ENCODE results near the gene PRRT1B. TPM values are rescaled to one million over a fixed set of nuclear protein-coding genes. Genes with fewer than 3 reads are reported as not detected.

PRRT1B gene
- total and polyA plus RNA-seq, 2 donors (not counting 1 experiment from before 2014, with no cell fraction given) = not detected

DNA sequence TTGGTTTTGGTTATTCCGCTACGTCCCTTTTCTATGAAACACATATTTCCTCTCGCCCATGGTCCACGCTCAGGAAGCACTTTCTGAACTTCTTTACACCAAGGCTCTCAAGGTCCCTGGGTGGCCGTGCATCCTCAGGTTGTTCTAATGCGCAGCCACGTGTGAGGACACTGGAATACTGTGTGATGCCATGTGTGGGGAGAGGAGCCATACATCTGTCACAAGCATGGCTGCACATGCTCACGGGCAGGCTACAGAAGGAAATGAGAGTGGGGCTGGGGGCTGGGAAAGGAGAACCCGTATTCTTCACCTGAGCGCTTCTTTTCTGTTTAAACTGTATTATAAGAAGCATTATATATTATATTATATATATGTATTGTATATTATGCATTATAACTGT is 36.7 kb downstream of the PRRT1B start:
- H3K36me3 ChIP-seq (ENCODE audit: control insufficient read depth, insufficient read depth, low read length) = peaks cover 15% of the 10 kb centered on the region
- DNase-seq (ENCODE audit: low read depth in 2 of 2) = no peak
- H3K4me2 ChIP-seq (ENCODE audit: extremely low read depth, insufficient read depth, low read length) = no peak overlapping the region
- no peaks in the 10 kb centered on the region for H3K9me3 ChIP-seq (ENCODE audit: control insufficient read depth, insufficient read depth, low read depth, low read length)
- H3K27me3 ChIP-seq (ENCODE audit: control insufficient read depth, insufficient read depth, low read length) = no peaks in the 10 kb centered on the region
- no peaks in the 10 kb centered on the region for H3K4me1 ChIP-seq (ENCODE audit: control insufficient read depth, extremely low read depth, insufficient read depth, low read length)
- no peak overlapping the region for H3K27ac ChIP-seq (ENCODE audit: insufficient read depth, low read length)
- H3K9ac ChIP-seq (ENCODE audit: insufficient read depth, low read length) = no peak overlapping the region
- H3K4me3 ChIP-seq (replicated peaks in 1 of 4; ENCODE audit: control extremely low read depth in 1 of 4, insufficient read depth in 1 of 4, low read depth in 3 of 4, low read length in 4 of 4) = no peak overlapping the region
- no peak for TF ChIP-seq CTCF (conservative IDR thresholded peaks at IDR 0.05 in 1 of 2, IDR thresholded peaks at IDR 0.05 in 1 of 2; ENCODE audit: low read depth in 1 of 2, low read length in 2 of 2)
- no peak for TF ChIP-seq EZH2 (IDR thresholded peaks at IDR 0.05; ENCODE audit: low read length, missing control alignments)
- no peaks in the 10 kb centered on the region for H4K20me1 ChIP-seq (ENCODE audit: control insufficient read depth, extremely low read depth, insufficient read depth, low read length)
- H3K79me2 ChIP-seq (ENCODE audit: control insufficient read depth, insufficient read depth, low read length) = no peaks in the 10 kb centered on the region
- no peak overlapping the region for H2AFZ ChIP-seq (ENCODE audit: low read length)

DNA sequence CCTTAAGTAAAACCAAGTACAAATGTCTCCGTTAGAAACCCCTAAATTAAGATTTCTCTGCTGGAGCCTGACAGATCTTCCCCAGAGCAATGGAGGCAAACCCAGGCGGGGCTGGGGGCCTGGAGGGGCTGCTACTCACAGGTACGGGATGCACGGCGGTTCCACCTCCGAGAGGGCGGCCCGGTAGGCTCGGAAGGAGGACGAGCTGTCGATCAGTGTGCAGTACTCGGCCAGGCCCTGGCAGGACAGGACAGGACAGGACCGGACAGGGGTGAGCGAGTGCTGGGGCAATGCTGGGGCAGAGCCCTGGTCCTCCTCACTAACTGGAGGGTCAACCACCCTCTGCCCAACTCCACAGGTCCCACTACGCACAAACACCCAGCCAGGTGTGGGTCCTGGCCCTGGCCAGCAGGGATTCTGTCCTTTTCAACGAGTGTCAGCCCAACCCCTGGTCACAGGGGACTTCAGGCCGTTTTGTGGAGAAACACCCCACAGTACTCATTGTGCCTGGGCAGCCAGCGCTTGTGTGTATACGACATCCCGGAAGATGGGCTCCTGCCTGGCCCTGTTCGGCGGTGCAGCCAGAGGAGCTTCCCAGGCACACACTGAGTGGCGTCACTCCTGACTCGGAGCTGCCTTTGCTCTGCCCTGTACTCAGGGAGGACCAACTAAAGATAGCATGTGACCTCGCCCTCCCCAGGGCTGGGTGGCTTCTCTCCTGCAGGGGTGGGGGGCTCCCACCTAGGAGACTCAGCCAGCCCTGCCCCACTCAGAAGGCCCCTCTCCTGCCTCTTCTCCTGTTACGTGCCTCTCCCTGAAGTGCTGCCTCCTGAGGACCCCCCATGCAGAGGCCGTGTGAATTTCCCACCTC is 37.4 kb downstream of the PRRT1B start:
- Histone ChIP-seq H3K4me1 (ENCODE audit: control insufficient read depth, extremely low read depth, insufficient read depth, low read length) (no peaks in the 10 kb centered on the region), H3K27ac (ENCODE audit: insufficient read depth, low read length) (no peak overlapping the region), H3K4me2 (ENCODE audit: extremely low read depth, insufficient read depth, low read length) (no peak overlapping the region), H2AFZ (ENCODE audit: low read length) (no peak overlapping the region), H3K9ac (ENCODE audit: insufficient read depth, low read length) (no peak overlapping the region), H3K36me3 (ENCODE audit: control insufficient read depth, insufficient read depth, low read length) (peaks cover 15% of the 10 kb centered on the region), H3K27me3 (ENCODE audit: control insufficient read depth, insufficient read depth, low read length) (no peaks in the 10 kb centered on the region), H3K4me3 (replicated peaks in 1 of 4; ENCODE audit: control extremely low read depth in 1 of 4, insufficient read depth in 1 of 4, low read depth in 3 of 4, low read length in 4 of 4) (no peak overlapping the region), H4K20me1 (ENCODE audit: control insufficient read depth, extremely low read depth, insufficient read depth, low read length) (no peaks in the 10 kb centered on the region), H3K79me2 (ENCODE audit: control insufficient read depth, insufficient read depth, low read length) (no peaks in the 10 kb centered on the region), H3K9me3 (ENCODE audit: control insufficient read depth, insufficient read depth, low read depth, low read length) (no peaks in the 10 kb centered on the region)
- TF ChIP-seq EZH2 (IDR thresholded peaks at IDR 0.05; ENCODE audit: low read length, missing control alignments) (no peak), CTCF (conservative IDR thresholded peaks at IDR 0.05 in 1 of 2, IDR thresholded peaks at IDR 0.05 in 1 of 2; ENCODE audit: low read depth in 1 of 2, low read length in 2 of 2) (no peak)
- DNase-seq (ENCODE audit: low read depth in 2 of 2) = no peak

GRCh38 chr9:131583337-131583645 is 38.0 kb downstream of the PRRT1B start:
- Histone ChIP-seq H3K27me3 (ENCODE audit: control insufficient read depth, insufficient read depth, low read length) (no peaks in the 10 kb centered on the region), H3K4me2 (ENCODE audit: extremely low read depth, insufficient read depth, low read length) (no peak overlapping the region), H3K27ac (ENCODE audit: insufficient read depth, low read length) (no peak overlapping the region), H4K20me1 (ENCODE audit: control insufficient read depth, extremely low read depth, insufficient read depth, low read length) (no peaks in the 10 kb centered on the region), H2AFZ (ENCODE audit: low read length) (no peak overlapping the region), H3K36me3 (ENCODE audit: control insufficient read depth, insufficient read depth, low read length) (peaks cover 17% of the 10 kb centered on the region), H3K9me3 (ENCODE audit: control insufficient read depth, insufficient read depth, low read depth, low read length) (no peaks in the 10 kb centered on the region), H3K79me2 (ENCODE audit: control insufficient read depth, insufficient read depth, low read length) (no peaks in the 10 kb centered on the region), H3K9ac (ENCODE audit: insufficient read depth, low read length) (no peak overlapping the region), H3K4me1 (ENCODE audit: control insufficient read depth, extremely low read depth, insufficient read depth, low read length) (no peaks in the 10 kb centered on the region), H3K4me3 (replicated peaks in 1 of 4; ENCODE audit: control extremely low read depth in 1 of 4, insufficient read depth in 1 of 4, low read depth in 3 of 4, low read length in 4 of 4) (no peak overlapping the region)
- TF ChIP-seq CTCF (conservative IDR thresholded peaks at IDR 0.05 in 1 of 2, IDR thresholded peaks at IDR 0.05 in 1 of 2; ENCODE audit: low read depth in 1 of 2, low read length in 2 of 2) = no peak
- TF ChIP-seq EZH2 (IDR thresholded peaks at IDR 0.05; ENCODE audit: low read length, missing control alignments) = no peak
- no peak for DNase-seq (ENCODE audit: low read depth in 2 of 2)

All from fibroblast of lung (primary cell).